Liver (tissue), 3 donors: ENCODE measurements around the gene C1QTNF4.

Experiments used
- CTCF ChIP-seq: fragments of 150-350 bp; IDR thresholded peaks from 2 replicates; pipeline ENCODE4 v1.5.1; 2017; ENCODE audit warnings: improper control_type of control experiment, low read depth, low read length; ENCODE audit not compliant: missing input control
- GABPA ChIP-seq, 2 donors: IDR thresholded peaks in 1 of 2; conservative IDR thresholded peaks in 1 of 2; 2 replicates each; pipeline ENCODE4 v1.6.1; 2016; ENCODE audit warnings: antibody characterized with exemption in 2 of 2, mild to moderate bottlenecking in 1 of 2, moderate library complexity in 1 of 2
- HNF4G ChIP-seq: IDR thresholded peaks from 2 replicates; pipeline ENCODE4 v1.6.1; 2016; ENCODE audit warnings: antibody characterized with exemption
- JUND ChIP-seq, 2 donors: IDR thresholded peaks; 2 replicates each; pipeline ENCODE4 v1.6.1; 2016; ENCODE audit warnings: antibody characterized with exemption in 2 of 2
- REST ChIP-seq: IDR thresholded peaks from 2 replicates; pipeline ENCODE4 v1.6.1; 2016; ENCODE audit warnings: antibody characterized with exemption, mild to moderate bottlenecking
- YY1 ChIP-seq: IDR thresholded peaks from 2 replicates; pipeline ENCODE4 v1.6.1; 2016; ENCODE audit warnings: antibody characterized with exemption, mild to moderate bottlenecking
- ZBTB33 ChIP-seq: IDR thresholded peaks from 2 replicates; pipeline ENCODE4 v1.6.1; 2016; ENCODE audit warnings: antibody characterized with exemption
- donor health status: healthy.
- donor health status: healthy.

GRCh38 chr11:47595029-47595428 is 818 bp upstream of the C1QTNF4 start:
- TF ChIP-seq CTCF: no peak
- no peak for TF ChIP-seq REST
- no peak for TF ChIP-seq JUND (IDR thresholded peaks at IDR 0.05)
- no peak for TF ChIP-seq GABPA (IDR thresholded peaks at IDR 0.05 in 1 of 2, conservative IDR thresholded peaks at IDR 0.05 in 1 of 2)
- TF ChIP-seq HNF4G: no peak
- TF ChIP-seq ZBTB33: no peak
- no peak for TF ChIP-seq YY1
